GM13977 (cell line): ENCODE measurements around the gene EPDR1.
A peak's percentile ranks its signal among the peaks of the same experiment; 100 is the strongest.

ENCODE experiments used
- DNase-seq: peaks from one replicate; pipeline ENCODE4 v3.0.0; 2012; ENCODE audit warnings: low spot score
- CTCF ChIP-seq: IDR thresholded peaks from 2 replicates; pipeline ENCODE4 v1.5.1; 2012; ENCODE audit warnings: mild to moderate bottlenecking, control low read depth; ENCODE audit not compliant: insufficient read depth; ENCODE audit errors: extremely low read depth, missing control alignments
- in situ Hi-C: fragments of 300-500 bp; cut with MboI; formaldehyde crosslinking; loops from one replicate; pipeline ENCODE4 v1.12.0; 2022; ENCODE audit warnings: low sequenced_read_pairs, low pct_unique_long_range_greater_than_20kb, mixed read lengths, inconsistent platforms; ENCODE audit not compliant: unreplicated experiment

The EPDR1 gene

DNA sequence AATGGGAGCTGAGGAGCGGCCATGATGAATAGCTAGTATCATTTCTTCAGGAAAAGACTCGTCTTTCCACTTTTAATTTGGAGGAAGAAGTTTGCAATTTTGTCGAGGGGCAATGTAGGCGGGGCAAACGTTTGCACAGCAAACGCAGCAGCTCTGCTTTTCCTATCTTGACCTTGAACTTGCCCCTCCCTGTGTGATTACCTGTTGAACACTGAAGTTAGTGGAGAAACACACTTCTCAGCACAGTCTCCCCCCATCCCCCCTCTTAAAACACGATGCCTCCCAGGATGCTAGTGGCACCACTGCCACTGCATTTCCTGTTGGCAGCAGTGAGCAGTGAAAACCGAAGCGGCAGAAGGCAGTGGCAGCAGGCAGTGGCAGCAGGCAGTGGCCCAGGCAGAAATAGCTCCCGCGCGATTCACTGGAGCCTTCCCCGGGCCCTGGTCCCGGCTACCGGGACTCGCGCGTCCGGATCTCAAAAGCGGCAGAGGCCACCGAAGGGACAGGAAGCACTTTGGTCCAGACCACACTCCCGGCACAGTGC lies at the start of gene EPDR1:
TSS of gene EPDR1 (plus strand) at position 336 of the 544 bp plus-strand sequence. CDS start 300 bp downstream, outside the sequence.
- peak; percentile 30 for DNase-seq
- peak; percentile 8 for TF ChIP-seq CTCF
- in situ Hi-C loops, result no loop called here

- TF ChIP-seq CTCF, result no peak
- in situ Hi-C loops, result no loop called here
- DNase-seq, result no peak
These were observed 38.4 kb upstream of the EPDR1 start for GRCh38 chr7:37882086-37882485.

- no peak for DNase-seq
- no peak for TF ChIP-seq CTCF
- in situ Hi-C loops, result no loop called here
These were observed 27.1 kb upstream of the EPDR1 start for GRCh38 chr7:37893359-37893758.

DNA sequence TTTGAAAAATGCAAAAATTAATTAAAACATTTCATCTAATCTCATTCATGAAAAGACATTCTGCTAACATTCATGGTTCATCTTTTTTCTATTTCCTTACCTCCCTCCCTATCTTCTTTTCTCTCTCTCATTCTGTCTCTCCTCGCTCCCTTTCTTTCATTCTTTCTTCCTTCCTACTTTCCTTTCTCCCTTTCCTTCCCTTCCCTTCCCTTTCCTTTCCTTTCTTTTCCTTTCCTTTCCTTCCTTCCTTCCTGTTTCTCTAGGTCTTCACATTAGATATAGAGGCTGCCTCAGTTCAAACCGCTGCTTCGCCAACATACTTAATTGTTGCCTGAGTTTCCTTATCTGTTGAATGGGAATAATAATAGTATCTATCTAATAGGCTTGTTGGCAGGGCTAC lies 25.8 kb upstream of the EPDR1 start:
- no peak for TF ChIP-seq CTCF
- no peak for DNase-seq
- in situ Hi-C loops, result no loop called here

GRCh38 chr7:37899712-37900247 lies 20.7 kb upstream of the EPDR1 start:
- TF ChIP-seq CTCF, result no peak
- no peak for DNase-seq
- in situ Hi-C loops, result loop anchor here (10.0 kb wide), 1 partner anchor 325 kb away; no protein-coding TSS in a partner anchor

DNA sequence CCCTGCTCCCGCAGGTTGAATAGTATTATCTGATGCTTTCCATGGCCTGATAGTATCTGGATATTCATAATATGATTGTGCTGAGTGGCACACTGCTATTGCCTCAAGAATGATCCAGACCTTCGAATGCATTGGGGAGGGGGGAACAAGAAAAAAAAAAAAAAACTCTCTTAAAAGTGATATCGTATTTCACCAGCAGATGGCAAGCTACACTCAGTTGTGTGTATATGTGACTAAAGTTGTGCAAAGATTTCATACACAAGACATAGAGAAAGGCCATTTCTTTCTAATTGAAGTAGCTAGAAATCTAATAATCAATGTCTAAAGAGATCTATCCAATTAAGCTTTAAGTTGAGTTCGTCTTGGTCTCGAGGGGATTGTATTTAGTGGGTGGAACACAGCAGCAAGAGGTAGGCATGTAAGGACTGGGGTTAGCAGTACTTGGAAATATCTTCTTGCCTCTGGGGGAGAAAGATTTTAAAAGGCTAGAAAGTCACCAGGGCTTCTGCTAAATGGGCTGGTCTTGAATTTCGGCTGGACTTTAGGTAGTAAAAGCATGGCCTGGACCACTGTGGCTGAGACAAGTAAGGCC lies 19.1 kb upstream of the EPDR1 start:
- in situ Hi-C loops, result loop anchor here (10.0 kb wide), 1 partner anchor 323 kb away; no protein-coding TSS in a partner anchor
- no peak for DNase-seq
- peak; percentile 48 for TF ChIP-seq CTCF
